SIG-M5 treated with dmso at 0.1 percent for 504 hours (cell line): ENCODE results near the gene IGFALS.
A peak's percentile ranks its signal among the peaks of the same experiment; 100 is the strongest.

Experiments used
- DNase-seq: peaks from one replicate; lab custom pipeline; 2025; ENCODE audit not compliant: unreplicated experiment; lab: John Stamatoyannopoulos, UW

The IGFALS gene

GRCh38 chr16:1777375-1778199 is 15.9 kb downstream of the IGFALS start:
- no peak for DNase-seq

- DNase-seq = no peak
Observed at GRCh38 chr16:1776991-1777374, 16.5 kb downstream of the IGFALS start.

- no peak for DNase-seq
Observed at GRCh38 chr16:1776672-1776955, 16.9 kb downstream of the IGFALS start.

- no peak for DNase-seq
Observed at GRCh38 chr16:1775846-1776671, 17.4 kb downstream of the IGFALS start.

- no peak for DNase-seq
Observed at GRCh38 chr16:1775006-1775845, 18.3 kb downstream of the IGFALS start.

GRCh38 chr16:1774448-1774780 is 19.1 kb downstream of the IGFALS start:
- no peak for DNase-seq

- peak; percentile 52 for DNase-seq
Observed at GRCh38 chr16:1773703-1774447, 19.6 kb downstream of the IGFALS start.

GRCh38 chr16:1772908-1773702 is 20.4 kb downstream of the IGFALS start, which contains the start of gene MRPS34:
TSS of gene MRPS34 (minus strand) at chr16:1773134. CDS start at chr16:1773119, 15 bp downstream.
- DNase-seq = peak; percentile 70

GRCh38 chr16:1772362-1772907 is 21.1 kb downstream of the IGFALS start, which contains the start of gene EME2:
TSS of gene EME2 (plus strand) at chr16:1772810. CDS start at chr16:1773228, 418 bp downstream.
- DNase-seq = no peak

GRCh38 chr16:1771864-1772361 is 21.6 kb downstream of the IGFALS start:
- peak; percentile 27 for DNase-seq

- DNase-seq = peak; percentile 50
Observed at GRCh38 chr16:1771188-1771863, 22.2 kb downstream of the IGFALS start, which contains the start of gene NME3. TSS of gene NME3 (minus strand) at chr16:1771543. CDS start at chr16:1771534, 9 bp downstream.

GRCh38 chr16:1770328-1771187 is 22.9 kb downstream of the IGFALS start:
- DNase-seq = no peak

- no peak for DNase-seq
Observed at GRCh38 chr16:1769402-1770300, 23.9 kb downstream of the IGFALS start.

- DNase-seq = no peak
Observed at GRCh38 chr16:1768767-1769401, 24.6 kb downstream of the IGFALS start.

GRCh38 chr16:1768061-1768766 is 25.3 kb downstream of the IGFALS start:
- no peak for DNase-seq
